ENCODE results near the gene MIDN. TPM values are rescaled to one million over a fixed set of nuclear protein-coding genes. Genes with fewer than 3 reads are reported as not detected.

MIDN gene
- total RNA-seq, 1 donor from 2014 or later, result 325 TPM

GRCh38 chr19:1225440-1226226 lies 22.8 kb upstream of the MIDN start:
- Mint-ChIP-seq H3K9me3 (ENCODE audit: unreplicated experiment) (peaks cover 7% of the 10 kb centered on the region), H3K27me3 (ENCODE audit: unreplicated experiment) (peaks cover 3% of the 10 kb centered on the region), H3K4me3 (ENCODE audit: unreplicated experiment) (no peak overlapping the region), H3K4me1 (ENCODE audit: low read depth, unreplicated experiment) (peaks cover 3% of the 10 kb centered on the region), H3K27ac (ENCODE audit: unreplicated experiment) (no peak overlapping the region), H3K36me3 (ENCODE audit: unreplicated experiment) (no peaks in the 10 kb centered on the region)
- DNase-seq, result no peak
- no peak for TF ChIP-seq CTCF (IDR thresholded peaks at IDR 0.05; ENCODE audit: partially characterized antibody, unreplicated experiment)

- DNase-seq, result no peak
- peaks cover 7% of the 10 kb centered on the region for H3K9me3 Mint-ChIP-seq (ENCODE audit: unreplicated experiment)
- no peak for TF ChIP-seq CTCF (IDR thresholded peaks at IDR 0.05; ENCODE audit: partially characterized antibody, unreplicated experiment)
- peaks cover 3% of the 10 kb centered on the region for H3K27me3 Mint-ChIP-seq (ENCODE audit: unreplicated experiment)
- H3K4me3 Mint-ChIP-seq (ENCODE audit: unreplicated experiment), result no peak overlapping the region
- no peak overlapping the region for H3K27ac Mint-ChIP-seq (ENCODE audit: unreplicated experiment)
- no peaks in the 10 kb centered on the region for H3K36me3 Mint-ChIP-seq (ENCODE audit: unreplicated experiment)
- H3K4me1 Mint-ChIP-seq (ENCODE audit: low read depth, unreplicated experiment), result peaks cover 3% of the 10 kb centered on the region
Measured at GRCh38 chr19:1226227-1226518, 22.2 kb upstream of the MIDN start.

GRCh38 chr19:1226522-1227303 lies 21.7 kb upstream of the MIDN start:
- peak overlapping the region; percentile 48 for H3K27ac Mint-ChIP-seq (ENCODE audit: unreplicated experiment)
- peaks cover 4% of the 10 kb centered on the region for H3K4me1 Mint-ChIP-seq (ENCODE audit: low read depth, unreplicated experiment)
- no peak for DNase-seq
- H3K36me3 Mint-ChIP-seq (ENCODE audit: unreplicated experiment), result no peaks in the 10 kb centered on the region
- peaks cover 7% of the 10 kb centered on the region for H3K9me3 Mint-ChIP-seq (ENCODE audit: unreplicated experiment)
- H3K27me3 Mint-ChIP-seq (ENCODE audit: unreplicated experiment), result peaks cover 3% of the 10 kb centered on the region
- H3K4me3 Mint-ChIP-seq (ENCODE audit: unreplicated experiment), result no peak overlapping the region
- TF ChIP-seq CTCF (IDR thresholded peaks at IDR 0.05; ENCODE audit: partially characterized antibody, unreplicated experiment), result no peak

GRCh38 chr19:1227304-1228054 lies 20.9 kb upstream of the MIDN start:
- no peak for DNase-seq
- peak overlapping the region; percentile 48 for H3K27ac Mint-ChIP-seq (ENCODE audit: unreplicated experiment)

More at GRCh38 chr19:1227304-1228054, 20.9 kb upstream of the MIDN start:
- Mint-ChIP-seq H3K9me3 (ENCODE audit: unreplicated experiment) (peaks cover 9% of the 10 kb centered on the region), H3K36me3 (ENCODE audit: unreplicated experiment) (no peaks in the 10 kb centered on the region), H3K4me3 (ENCODE audit: unreplicated experiment) (no peak overlapping the region), H3K27me3 (ENCODE audit: unreplicated experiment) (peaks cover 6% of the 10 kb centered on the region), H3K4me1 (ENCODE audit: low read depth, unreplicated experiment) (peaks cover 8% of the 10 kb centered on the region)
- no peak for TF ChIP-seq CTCF (IDR thresholded peaks at IDR 0.05; ENCODE audit: partially characterized antibody, unreplicated experiment)
